ENCODE measurements around the gene TXNL1. TPM values are rescaled to one million over a fixed set of nuclear protein-coding genes. Genes with fewer than 3 reads are reported as not detected.
"Not testable (repeated sequence)": the region's sequence is repeated elsewhere in the genome, so short reads cannot be mapped to it uniquely, and the experiment has no call there.

Gene TXNL1
- polyA plus RNA-seq, 1 of the 3 experiments (the other 2 are of a cell fraction): 39.7 TPM

- TF ChIP-seq ZBTB33 (IDR thresholded peaks at IDR 0.05; ENCODE audit: borderline replicate concordance, low read depth): no peak
- no peak for TF ChIP-seq REST (IDR thresholded peaks at IDR 0.05; ENCODE audit: low read depth, low read length)
Measured at GRCh38 chr18:56574861-56575260, 63.5 kb downstream of the TXNL1 start (continued).

DNA sequence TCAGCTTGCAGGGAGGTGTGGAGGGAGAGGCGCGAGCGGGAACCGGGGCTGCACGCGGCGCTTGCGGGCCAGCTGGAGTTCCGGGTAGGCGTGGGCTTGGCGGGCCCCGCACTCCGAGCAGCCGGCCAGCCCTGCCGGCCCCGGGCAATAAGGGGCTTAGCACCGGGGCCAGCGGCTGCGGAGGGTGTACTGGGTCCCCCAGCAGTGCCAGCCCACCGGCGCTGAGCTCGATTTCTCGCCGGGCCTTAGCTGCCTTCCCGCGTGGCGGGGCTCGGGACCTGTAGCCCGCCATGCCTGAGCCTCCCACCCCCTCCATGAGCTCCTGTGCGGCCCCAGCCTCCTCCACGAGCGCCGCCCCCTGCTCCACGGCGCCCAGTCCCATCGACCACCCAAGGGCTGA is 66.1 kb downstream of the TXNL1 start:
- CTCF ChIA-PET; H3K4me1 ChIP-seq (ENCODE audit: control insufficient read depth in 1 of 2, insufficient read depth in 2 of 2, low read depth in 1 of 2, low read length in 1 of 2); H3K36me3 ChIP-seq (replicated peaks in 1 of 2; ENCODE audit: control insufficient read depth in 1 of 2, insufficient read depth in 2 of 2, low read length in 1 of 2); H4K20me1 ChIP-seq (ENCODE audit: insufficient read depth); H3K9me3 ChIP-seq; H3K4me3 ChIP-seq (ENCODE audit: low read depth in 2 of 2, low read length in 1 of 2); H3K9me2 ChIP-seq; H3K9ac ChIP-seq; H3K4me2 ChIP-seq; DNase-seq; H3K79me2 ChIP-seq (ENCODE audit: insufficient read depth); H3K27me3 ChIP-seq (ENCODE audit: insufficient read depth); POLR2A ChIA-PET; H3K27ac ChIP-seq (ENCODE audit: low read depth in 2 of 2, low read length in 1 of 2); H3F3A ChIP-seq (replicated peaks; ENCODE audit: insufficient read depth); H2AFZ ChIP-seq (ENCODE audit: low read depth): not testable (repeated sequence)
- 95% methylated on average over 11 of the region's 36 CpGs for WGBS (ENCODE audit: low lambda C conversion rate)

DNA sequence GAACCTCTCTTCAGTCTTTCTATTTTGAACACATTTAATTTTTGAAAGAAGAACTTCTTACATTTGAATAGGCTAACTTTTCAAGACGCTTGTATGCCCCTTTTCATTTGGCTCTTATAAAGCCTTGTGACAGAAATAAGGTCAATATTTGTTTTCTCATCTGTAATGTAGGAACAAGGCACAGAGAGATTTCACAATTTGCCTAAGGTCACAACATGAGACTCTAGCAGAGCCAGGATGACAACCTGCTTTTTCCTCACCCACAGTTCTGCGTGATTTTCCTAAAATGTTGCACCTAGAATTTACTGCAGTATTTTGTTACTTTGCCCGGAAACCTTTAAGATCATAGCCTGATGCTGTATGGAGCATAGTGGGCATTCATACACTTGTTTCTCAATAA is 67.4 kb downstream of the TXNL1 start:
- WGBS (ENCODE audit: low lambda C conversion rate): 82% methylated on average over 3 of the region's 3 CpGs
- H3K27me3 ChIP-seq (ENCODE audit: insufficient read depth): no peaks in the 10 kb centered on the region
- H4K20me1 ChIP-seq (ENCODE audit: insufficient read depth): no peaks in the 10 kb centered on the region
- ChIA-PET POLR2A (no interaction called here), CTCF (no interaction called here)
- no peaks in the 10 kb centered on the region for H3K79me2 ChIP-seq (ENCODE audit: insufficient read depth)
- no peak for DNase-seq
- no peaks in the 10 kb centered on the region for H3F3A ChIP-seq (replicated peaks; ENCODE audit: insufficient read depth)
- H3K27ac ChIP-seq (ENCODE audit: low read depth in 2 of 2, low read length in 1 of 2): no peak overlapping the region
- no peaks in the 10 kb centered on the region for H3K36me3 ChIP-seq (replicated peaks in 1 of 2; ENCODE audit: control insufficient read depth in 1 of 2, insufficient read depth in 2 of 2, low read length in 1 of 2)
- H3K9me3 ChIP-seq: no peaks in the 10 kb centered on the region
- no peak overlapping the region for H3K9ac ChIP-seq
- H3K4me1 ChIP-seq (ENCODE audit: control insufficient read depth in 1 of 2, insufficient read depth in 2 of 2, low read depth in 1 of 2, low read length in 1 of 2): peaks cover 0 to 4% of the 10 kb centered on the region in 2 experiments; a peak in 2 of 4 replicates
- H3K4me3 ChIP-seq (ENCODE audit: low read depth in 2 of 2, low read length in 1 of 2): no peak overlapping the region
- H2AFZ ChIP-seq (ENCODE audit: low read depth): no peak overlapping the region
- TF ChIP-seq REST (IDR thresholded peaks at IDR 0.05; ENCODE audit: low read depth, low read length) (no peak), FOXJ3 (CRISPR knock-in tag; IDR thresholded peaks at IDR 0.05) (no peak), CHD2 (IDR thresholded peaks at IDR 0.05; ENCODE audit: low read length, partially characterized antibody) (no peak), GATA2 (CRISPR knock-in tag; IDR thresholded peaks at IDR 0.05) (no peak), MEF2A (IDR thresholded peaks at IDR 0.05; ENCODE audit: borderline replicate concordance, low read depth) (no peak)
- TF ChIP-seq, protein P1, sequence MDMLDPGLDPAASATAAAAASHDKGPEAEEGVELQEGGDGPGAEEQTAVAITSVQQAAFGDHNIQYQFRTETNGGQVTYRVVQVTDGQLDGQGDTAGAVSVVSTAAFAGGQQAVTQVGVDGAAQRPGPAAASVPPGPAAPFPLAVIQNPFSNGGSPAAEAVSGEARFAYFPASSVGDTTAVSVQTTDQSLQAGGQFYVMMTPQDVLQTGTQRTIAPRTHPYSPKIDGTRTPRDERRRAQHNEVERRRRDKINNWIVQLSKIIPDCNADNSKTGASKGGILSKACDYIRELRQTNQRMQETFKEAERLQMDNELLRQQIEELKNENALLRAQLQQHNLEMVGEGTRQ (IDR thresholded peaks at IDR 0.05; ENCODE audit: borderline replicate concordance, low read depth, low read length): no peak
- TF ChIP-seq, protein P2, sequence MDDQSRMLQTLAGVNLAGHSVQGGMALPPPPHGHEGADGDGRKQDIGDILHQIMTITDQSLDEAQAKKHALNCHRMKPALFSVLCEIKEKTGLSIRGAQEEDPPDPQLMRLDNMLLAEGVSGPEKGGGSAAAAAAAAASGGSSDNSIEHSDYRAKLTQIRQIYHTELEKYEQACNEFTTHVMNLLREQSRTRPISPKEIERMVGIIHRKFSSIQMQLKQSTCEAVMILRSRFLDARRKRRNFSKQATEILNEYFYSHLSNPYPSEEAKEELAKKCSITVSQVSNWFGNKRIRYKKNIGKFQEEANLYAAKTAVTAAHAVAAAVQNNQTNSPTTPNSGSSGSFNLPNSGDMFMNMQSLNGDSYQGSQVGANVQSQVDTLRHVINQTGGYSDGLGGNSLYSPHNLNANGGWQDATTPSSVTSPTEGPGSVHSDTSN (IDR thresholded peaks at IDR 0.05): no peak
- TF ChIP-seq, protein P3, sequence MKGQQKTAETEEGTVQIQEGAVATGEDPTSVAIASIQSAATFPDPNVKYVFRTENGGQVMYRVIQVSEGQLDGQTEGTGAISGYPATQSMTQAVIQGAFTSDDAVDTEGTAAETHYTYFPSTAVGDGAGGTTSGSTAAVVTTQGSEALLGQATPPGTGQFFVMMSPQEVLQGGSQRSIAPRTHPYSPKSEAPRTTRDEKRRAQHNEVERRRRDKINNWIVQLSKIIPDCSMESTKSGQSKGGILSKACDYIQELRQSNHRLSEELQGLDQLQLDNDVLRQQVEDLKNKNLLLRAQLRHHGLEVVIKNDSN (IDR thresholded peaks at IDR 0.05; ENCODE audit: borderline replicate concordance, low read depth): no peak
- H3K4me2 ChIP-seq: no peak overlapping the region
- no peaks in the 10 kb centered on the region for H3K9me2 ChIP-seq

Measured in SK-N-SH (cell line).